GM11168 (cell line): ENCODE measurements around the gene FBXO33.

Experiments
- in situ Hi-C: fragments of 300-500 bp; cut with MboI; formaldehyde crosslinking; loops from one replicate; pipeline ENCODE4 v1.12.0; 2022; ENCODE audit warnings: low sequenced_read_pairs; ENCODE audit not compliant: unreplicated experiment

The FBXO33 gene

DNA sequence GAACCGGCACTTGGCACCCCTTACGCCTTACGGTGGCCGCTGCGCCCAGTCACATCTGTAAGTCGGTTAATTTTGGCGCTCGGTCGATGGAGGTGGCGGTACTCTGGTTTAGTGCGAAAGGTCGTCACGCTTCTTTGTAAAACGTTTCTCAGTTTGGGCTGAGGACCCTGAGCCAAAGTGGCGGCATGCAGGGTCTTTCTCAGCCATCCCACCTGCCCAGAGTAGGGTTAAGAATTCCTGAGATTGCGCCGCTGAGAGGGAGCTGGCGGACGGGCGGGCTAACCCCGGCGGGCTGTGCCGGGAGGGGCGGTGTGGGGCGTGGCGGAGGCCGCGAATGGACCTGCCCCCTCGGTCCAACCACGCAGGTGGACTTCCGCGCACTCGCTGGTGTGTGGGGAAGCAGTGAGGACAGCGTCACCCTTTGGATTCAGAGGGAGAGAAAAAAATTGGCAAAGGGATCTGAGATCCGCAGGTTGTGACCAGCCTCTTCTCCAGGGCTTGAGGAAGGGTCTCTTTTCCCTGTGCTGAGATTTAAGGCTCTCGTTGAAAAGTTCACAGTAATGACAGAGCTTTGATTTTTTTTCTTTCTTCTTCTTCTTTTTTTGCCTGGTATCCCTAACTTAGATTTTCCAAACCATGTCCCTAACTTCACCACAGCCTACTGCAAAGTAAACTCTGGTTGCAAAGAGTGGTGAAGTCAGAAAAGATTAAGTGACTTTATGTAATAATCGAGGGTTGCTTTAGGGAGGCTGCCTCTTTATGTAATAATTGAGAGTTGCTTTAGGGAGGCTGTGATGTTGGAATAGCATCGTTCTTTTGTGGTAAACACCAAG, 602 bp upstream of the FBXO33 start:
- in situ Hi-C loops, result no loop called here

DNA sequence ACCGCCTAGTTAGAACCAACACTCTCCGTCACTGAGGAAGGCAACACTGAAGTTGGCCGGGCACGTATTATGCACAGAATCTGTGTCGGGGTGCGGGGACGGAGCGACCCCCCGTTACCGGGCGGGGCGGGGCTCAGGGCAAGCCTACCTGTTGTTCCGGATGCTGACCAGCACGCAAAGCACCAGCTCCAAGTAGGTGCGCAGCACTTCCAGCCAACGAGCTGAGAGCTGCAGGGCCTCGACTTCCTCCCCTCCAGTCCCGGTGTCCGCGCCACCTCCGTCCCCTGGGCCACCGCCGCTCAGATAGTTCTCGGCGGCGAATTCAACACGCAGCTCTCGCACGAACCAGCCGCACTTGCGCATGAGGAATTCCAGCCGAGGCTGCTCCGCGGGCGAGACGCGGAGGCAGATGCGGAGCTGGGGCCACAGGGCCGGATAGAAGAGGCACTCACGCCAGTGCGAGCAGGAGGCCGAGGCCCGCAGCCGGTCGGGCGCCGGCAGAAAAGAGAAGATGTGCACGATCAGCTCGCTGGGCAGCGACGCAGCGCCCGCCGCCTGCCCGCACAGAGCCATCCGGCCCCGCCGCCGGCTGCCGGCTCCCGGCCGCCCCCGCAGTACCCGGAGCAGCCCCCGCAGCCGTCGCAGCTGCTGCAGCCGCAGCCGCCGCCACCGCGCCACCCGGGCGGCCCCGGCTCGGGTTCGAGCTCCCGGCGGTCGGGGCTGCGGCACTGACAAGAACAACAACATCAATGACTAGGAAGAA, 636 bp downstream of the FBXO33 start:
- in situ Hi-C loops, result no loop called here

DNA sequence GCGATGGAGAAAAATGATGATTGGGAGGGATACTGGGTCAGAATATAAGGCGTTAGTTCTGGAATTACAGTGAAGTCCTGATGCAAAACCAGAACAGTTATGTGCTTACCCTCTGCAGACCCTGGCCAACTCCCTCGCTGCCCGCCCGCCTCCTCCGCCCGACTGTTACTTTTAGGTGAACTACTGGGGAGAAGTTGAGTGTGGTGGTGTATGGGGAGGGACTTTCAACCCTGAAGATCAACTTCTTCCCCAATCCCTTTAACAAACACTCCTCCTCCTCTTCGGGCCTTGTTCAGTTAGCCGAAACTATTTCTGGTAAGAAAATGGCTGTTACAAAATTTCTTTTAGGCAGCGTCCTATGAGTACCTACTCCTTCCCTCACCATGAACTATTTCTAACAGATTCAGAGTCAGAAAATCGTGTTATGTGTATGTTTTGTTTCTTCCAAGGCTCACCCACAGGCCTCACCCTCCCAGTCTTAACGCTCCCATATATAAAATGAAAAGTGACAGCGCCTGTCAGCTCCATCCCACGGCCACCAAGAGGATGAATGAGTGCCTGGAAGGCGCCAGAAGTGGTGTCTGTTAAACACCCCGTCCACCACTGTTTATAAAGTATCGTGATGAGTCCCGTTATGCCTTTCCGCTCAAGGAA, 1.3 kb downstream of the FBXO33 start:
- in situ Hi-C loops, result no loop called here

DNA sequence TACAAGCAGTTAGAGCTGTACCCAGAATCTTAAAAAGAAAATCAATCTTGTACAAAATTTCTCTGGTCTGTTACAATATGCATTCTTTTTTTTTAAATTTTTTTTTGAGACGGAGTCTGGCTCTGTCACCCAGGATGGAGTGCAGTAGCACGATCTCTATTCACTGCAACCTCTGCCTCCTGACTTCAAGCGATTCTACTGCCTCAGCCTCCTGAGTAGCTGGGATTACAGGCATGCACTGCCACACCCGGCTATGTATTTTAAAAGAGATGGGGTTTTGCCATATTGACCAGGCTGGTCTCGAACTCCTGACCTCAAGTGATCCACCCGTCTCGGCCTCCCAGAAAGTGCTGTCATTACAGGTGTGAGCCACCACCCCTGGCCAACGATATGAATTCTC, 4.1 kb downstream of the FBXO33 start:
- in situ Hi-C loops, result no loop called here

DNA sequence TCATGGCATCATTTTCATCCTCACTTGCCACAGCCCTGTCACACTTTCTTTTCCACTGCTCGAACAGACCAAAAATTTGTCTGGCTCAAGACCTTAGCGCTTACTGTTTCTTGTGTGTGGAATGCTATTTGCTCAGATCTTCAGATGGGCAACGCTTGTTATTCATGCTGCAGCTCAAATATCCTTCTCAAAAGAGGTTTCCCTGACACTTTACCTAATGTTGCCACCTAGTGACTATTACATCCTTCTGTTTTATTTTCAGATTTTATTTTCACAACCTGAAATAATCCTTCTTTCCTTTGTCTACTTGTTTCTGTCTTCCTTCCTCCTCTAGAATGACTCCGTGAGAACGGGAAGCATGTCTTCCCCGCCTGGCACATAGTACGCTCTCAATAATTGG, 5.6 kb downstream of the FBXO33 start:
- in situ Hi-C loops, result no loop called here

DNA sequence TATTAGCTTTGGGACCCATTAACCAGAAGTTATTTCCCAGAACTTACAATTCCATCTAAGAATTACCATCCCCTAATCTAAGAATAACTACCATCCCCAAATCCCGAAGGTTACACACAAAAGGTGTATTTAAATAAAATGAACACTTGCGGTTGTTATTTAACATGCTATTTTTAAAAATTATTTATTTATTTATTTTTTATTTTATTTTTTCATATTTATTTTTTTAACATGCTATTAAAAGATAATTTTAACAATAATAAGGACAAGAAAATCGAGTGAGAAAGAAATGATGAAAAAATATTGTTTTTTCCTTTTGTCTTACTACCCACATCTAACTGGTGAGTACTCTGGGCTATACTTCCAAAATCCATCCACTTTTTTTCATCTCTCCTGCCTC, 6.3 kb downstream of the FBXO33 start:
- in situ Hi-C loops, result no loop called here

DNA sequence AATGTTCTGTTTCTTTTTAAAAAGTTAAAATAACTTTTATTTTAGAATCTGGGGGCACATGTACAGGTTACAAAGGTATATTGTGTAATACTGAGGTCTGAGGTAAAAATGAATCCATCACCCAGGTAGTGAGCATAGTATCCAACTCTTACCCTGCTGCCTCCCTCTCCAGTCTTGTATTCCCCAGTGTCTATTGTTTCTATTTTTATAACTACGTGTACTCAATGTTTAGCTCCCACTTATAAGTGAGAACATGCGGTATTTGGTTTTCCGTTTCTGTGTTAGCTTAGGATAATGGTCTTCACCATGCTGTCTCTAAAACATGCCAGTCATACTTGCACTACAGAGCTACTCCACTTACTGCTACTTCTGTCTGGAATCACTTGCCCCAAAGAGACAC, 8.4 kb downstream of the FBXO33 start:
- in situ Hi-C loops, result no loop called here

DNA sequence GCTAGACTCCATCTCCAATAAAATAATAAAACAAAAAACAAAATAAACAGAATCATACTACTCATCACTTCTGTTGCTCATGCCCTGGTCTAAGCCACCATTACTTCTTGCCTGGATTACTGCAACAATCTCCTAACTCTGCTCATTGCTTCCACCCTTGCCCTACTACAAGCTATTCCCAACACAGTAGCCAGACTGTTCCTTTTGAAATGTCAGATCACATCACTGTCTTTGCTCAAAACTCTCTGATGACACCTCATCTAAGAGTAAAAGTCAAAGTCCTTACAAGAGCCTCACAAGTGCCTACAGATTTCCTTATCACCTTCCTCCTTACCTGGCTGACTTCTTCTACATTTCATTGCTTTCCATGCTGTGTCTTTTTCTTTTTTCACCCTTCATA, 10.0 kb downstream of the FBXO33 start:
- in situ Hi-C loops, result no loop called here

DNA sequence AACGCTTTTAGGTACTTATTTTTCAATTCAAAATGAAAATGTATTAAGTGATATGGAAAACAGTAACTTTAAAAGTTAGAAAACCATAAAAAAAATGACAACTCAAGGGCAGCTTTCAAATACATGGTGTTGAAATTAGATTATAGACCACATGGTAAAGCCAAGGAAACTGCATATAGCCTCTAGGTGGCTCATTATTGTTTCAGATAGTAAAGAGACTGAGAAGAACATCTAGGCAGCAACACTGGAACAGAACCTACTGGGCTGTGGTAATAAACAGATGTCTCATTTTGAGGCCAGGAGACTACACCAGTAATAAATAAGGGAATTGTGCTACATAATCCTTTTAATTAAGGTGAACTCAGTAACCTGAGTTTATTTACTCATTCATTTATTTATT, 13.0 kb downstream of the FBXO33 start:
- in situ Hi-C loops, result no loop called here

DNA sequence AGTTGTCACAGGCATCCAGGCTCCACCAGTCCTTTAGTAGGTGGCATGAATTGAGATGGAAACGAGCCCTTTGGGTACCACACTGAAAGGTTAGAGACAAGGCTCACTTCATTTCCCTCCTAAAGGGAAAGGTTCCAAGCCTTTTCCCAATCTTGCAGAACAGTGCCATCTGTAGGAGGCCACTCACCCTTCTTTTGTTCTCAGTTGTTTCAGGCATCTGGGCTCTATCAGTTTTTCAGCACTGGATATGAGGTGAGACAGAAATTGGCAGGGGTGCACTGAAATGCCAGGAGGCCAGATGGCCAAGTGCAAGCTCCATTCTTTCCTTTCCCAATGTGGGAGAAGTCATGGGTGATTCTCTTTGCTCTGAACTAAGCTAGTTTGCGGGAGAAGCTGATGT, 15.2 kb downstream of the FBXO33 start:
- in situ Hi-C loops, result no loop called here

DNA sequence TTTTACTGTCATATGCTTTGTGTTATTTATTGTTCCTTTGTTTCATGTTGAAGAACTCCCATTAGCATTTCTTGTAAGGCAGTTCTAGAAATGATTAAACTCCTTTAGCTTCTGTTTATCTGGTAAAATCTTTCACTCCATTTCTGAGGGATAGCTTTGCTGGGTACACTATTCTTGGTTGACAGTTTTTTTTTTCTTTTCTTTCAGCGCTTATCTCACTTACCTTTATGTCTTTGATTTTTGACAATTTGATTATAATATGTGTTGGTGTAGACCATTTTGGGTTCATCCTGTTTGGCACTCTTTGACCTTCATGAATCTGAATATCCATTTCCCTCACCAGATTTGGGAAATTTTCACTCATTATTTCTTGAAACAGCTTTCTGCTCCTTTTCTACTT, 16.2 kb downstream of the FBXO33 start:
- in situ Hi-C loops, result no loop called here

DNA sequence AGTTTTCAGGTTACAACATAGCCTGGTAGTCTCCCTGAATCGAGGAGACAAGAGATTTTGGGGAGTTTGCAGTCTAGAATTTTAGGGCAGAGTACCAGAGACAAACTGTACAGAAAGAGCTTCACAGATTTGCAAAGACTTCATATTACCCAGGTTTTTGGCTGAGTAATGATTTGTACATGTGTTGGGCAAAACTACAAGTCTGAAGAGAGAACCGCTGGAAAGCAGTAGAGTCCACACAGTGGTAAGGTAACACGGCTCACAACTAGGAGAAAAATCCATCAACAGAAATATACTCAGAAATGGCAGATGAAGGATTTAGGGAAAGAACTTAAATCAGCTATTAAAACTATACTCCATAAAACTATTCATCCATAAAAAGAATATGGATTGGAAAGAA, 25.7 kb downstream of the FBXO33 start:
- in situ Hi-C loops, result no loop called here

DNA sequence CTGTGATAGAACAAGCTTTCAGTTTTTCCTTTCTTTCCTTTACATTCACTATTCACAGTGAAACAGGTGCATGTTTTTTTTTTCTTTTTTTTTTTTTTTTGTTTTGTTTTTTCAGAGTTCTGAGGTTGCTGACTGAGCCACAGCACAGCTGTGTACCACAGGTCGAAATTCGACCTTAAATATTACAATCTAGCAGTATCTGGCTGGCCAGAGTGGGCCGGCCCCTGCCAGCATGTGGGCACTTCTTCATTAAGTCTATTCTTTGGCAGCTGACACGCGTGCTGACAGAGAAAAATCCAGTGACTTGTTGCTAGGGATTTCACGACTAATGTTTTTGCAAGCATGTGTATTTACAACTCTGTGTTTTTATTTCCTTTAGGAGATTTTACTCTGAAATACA, 33.9 kb downstream of the FBXO33 start:
- in situ Hi-C loops, result no loop called here

DNA sequence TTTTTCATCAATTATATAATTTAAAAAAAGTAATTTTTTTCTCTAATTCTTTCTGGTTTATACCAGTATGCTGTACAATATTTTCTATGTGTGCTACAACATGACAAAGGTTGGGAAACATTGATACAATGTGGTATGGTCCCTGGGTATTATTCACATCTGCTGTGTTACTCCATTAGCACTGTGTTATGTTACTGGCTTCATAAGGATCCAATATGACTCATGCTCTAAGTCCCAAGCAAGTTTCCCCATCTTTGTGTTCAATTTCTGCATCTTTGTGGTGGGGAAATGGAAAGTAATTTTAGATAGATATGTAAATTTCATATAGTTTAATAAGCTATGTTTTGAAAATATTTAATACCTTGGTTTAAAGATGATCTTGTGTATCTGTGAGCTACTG, 35.8 kb downstream of the FBXO33 start:
- in situ Hi-C loops, result no loop called here

DNA sequence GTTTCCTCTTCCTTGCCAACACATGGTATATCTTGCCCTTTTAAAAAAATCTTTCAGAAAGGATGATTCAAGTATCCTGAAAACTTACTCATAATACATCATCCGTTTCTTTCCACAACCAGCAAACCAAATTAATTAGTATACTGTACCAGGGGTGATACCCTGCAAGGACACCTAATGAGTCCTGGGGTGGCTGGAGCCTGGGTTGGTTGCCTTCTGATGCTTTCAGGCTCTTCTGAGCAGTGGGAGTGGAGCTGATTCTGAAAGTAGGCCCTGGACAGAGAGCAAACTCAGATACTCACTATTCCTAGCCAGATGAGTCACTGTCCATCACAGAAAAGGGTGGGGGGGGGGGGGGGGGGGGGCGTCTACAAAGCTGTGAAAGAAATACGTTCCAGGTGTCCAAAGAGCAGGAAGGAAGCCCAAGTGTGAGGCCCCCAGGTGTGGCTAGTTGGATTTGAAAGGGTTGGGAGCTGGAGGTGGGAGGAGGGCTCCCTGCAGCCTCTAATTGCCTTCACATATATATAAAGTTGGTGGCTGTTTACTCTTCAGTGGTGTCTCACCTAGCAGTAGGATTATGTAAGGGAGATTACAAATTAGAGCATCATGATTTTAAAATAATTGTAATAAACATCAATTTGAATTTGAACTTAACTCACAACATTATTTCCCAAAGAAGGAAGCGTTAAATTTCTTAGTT, 36.5 kb downstream of the FBXO33 start:
- in situ Hi-C loops, result no loop called here

DNA sequence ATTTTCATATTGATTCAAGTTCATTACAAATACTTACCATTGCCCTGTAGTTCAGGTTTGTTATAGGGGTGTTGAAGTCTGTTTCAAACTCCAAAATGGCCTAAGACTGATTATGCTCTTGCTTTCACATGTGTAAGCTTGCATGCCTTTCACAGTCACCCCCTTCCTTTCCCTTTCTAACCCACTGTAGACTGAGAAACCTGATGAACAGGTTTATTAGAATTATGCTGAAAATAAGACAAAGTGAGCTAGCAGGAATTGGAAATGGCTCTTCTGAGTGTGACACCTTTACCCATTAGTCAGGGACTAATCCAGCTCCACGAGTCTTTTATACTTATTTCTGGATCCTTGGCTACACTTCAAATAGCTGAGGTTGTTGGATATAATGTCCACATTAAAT, 38.9 kb downstream of the FBXO33 start:
- in situ Hi-C loops, result no loop called here

DNA sequence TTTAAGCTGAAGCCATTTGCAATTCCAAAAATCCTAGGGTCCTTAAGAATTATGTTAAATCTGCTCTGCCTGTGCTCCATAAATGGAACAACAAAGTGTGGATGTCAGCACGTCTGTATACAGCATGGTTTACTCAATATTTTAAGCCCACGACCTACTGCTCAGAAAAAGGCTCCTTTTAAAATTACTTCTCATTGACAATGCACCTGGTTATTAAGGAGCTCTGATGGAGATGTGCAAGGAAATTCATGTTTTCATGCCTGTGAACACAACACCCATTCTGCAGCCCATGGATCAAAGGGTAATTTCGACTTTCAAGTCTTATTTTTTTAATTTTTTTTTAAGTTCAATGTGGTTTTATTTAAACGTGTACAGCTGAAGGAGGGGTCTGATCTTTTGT, 48.1 kb downstream of the FBXO33 start:
- in situ Hi-C loops, result no loop called here

DNA sequence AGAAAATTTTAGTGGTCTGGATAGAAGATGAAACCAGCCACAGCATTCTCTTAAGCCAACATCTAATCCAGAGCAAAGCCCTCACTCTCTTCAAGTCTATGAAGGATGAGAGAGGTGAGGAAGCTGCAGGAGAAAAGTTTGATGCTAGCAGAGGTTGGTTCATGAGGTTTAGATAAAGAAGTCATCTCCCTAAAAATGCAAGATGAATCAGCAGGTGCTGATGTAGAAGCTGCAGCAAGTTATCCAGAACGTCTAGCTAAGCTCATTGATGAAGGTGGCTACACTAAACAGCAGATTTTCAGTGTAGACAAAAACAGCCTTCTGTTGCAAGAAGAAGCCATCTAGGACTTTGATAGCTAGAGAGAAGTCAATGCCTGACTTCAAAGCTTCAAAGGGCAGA, 48.5 kb downstream of the FBXO33 start:
- in situ Hi-C loops, result no loop called here

DNA sequence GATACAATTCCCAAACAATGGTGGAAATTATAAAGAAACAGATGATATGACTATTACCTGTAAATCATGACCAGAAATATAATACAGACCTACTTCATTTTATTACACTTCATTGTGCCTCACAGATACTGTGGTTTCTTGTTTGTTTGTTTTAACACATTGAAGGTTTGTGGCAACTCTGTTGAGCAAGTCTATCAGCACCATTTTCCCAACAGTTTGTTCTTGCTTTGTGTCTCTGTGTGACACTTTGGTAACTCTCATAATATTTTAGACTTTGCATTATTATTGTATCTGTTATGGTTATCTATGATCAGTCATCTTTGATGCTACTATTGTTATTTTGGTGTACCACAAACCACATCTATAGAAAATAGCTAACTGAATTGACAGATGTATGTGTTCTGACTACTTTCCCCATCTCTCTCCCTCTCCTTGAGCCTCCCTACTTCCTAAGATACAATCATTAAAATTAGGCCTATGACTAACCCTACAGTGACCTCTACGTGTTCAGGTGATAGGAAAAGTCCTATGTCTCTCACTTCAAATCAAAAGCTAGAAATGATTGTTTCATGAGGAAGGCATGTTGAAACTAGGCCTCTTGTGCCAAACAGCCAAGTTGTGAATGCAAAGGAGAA, 49.1 kb downstream of the FBXO33 start:
- in situ Hi-C loops, result no loop called here

DNA sequence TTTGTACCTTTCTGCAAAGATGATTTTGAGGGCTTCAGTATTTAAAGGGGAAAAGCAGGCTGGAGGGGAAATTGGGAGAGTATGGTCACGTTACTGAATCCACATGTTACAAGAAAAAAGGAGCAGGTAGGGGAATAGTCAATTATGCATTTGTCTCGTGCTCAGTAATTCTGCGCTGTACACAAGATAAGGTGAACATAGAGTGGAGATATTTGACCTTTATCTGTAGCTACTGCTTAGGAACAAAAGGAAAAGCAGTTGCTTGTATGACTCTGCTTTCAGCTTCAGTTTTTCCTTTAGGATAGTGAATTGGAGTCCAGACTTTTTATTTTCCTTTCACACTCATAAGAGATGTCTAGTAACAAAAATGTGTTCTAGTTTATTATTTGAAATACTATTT, 49.8 kb downstream of the FBXO33 start:
- in situ Hi-C loops, result no loop called here
